Activated naive CD4-positive, alpha-beta T cell treated with anti-CD3 and anti-CD28 coated beads for 36 hours (primary cell): ENCODE measurements around the gene ATP2C2. TPM values are rescaled to one million over a fixed set of nuclear protein-coding genes. Genes with fewer than 3 reads are reported as not detected.
A peak's percentile ranks its signal among the peaks of the same experiment; 100 is the strongest.

ENCODE experiments used
- CTCF ChIA-PET: fragments of 350-600 bp; sonication (Branson Sonifier 250); formaldehyde crosslinking; loops from one replicate; lab custom pipeline; 2021; ENCODE audit warnings: antibody characterized with exemption; lab: Charles Lee
- DNase-seq: peaks from one replicate; pipeline ENCODE4 v3.0.0-alpha.2; 2020
- H3K27ac Mint-ChIP-seq: one replicate; pipeline ENCODE4 v1.8.0; 2021; ENCODE audit warnings: mild to moderate bottlenecking, mixed read lengths
- H3K27me3 Mint-ChIP-seq: one replicate; pipeline ENCODE4 v1.8.0; 2021; ENCODE audit warnings: low read depth, mixed read lengths
- H3K36me3 Mint-ChIP-seq: one replicate; pipeline ENCODE4 v1.8.0; 2021; ENCODE audit warnings: low read depth, mixed read lengths
- H3K4me1 Mint-ChIP-seq: one replicate; pipeline ENCODE4 v1.8.0; 2021; ENCODE audit warnings: low read depth, mixed read lengths
- H3K4me3 Mint-ChIP-seq: one replicate; pipeline ENCODE4 v1.8.0; 2021; ENCODE audit warnings: mild to moderate bottlenecking, moderate library complexity, mixed read lengths
- H3K9me3 Mint-ChIP-seq: one replicate; pipeline ENCODE4 v1.8.0; 2021; ENCODE audit warnings: mixed read lengths
- intact Hi-C: fragments of 100-400 bp; cut with micrococcal nuclease; formaldehyde crosslinking; loops from one replicate; pipeline ENCODE4 v1.15.1; 2023
- total RNA-seq, 2 experiments: library from RNA; stranded (reverse); gene quantifications; one replicate each; pipeline ENCODE4 v1.2.3, GENCODE V29; 2021

ATP2C2 gene
- total RNA-seq, 2 experiments from 2014 or later: not detected

GRCh38 chr16:84484579-84485254 is 116.4 kb downstream of the ATP2C2 start:
- CTCF ChIA-PET: interaction anchor here (0.6 to 3.2 kb wide), 4 partner anchors 204 to 558 kb away, joined by 3 to 16 read pairs (median 7); no protein-coding TSS in a partner anchor
- peak; percentile 49 for DNase-seq
- Mint-ChIP-seq H3K27ac (no peak overlapping the region), H3K4me3 (no peak overlapping the region), H3K36me3 (peaks cover 3% of the 10 kb centered on the region), H3K9me3 (no peaks in the 10 kb centered on the region), H3K4me1 (no peaks in the 10 kb centered on the region), H3K27me3 (no peaks in the 10 kb centered on the region)
- intact Hi-C loops: loop anchor here (1.0 kb wide), 1 partner anchor 207 kb away; no protein-coding TSS in a partner anchor

GRCh38 chr16:84485255-84486010 is 117.1 kb downstream of the ATP2C2 start:
- Mint-ChIP-seq H3K27me3 (no peaks in the 10 kb centered on the region), H3K36me3 (peaks cover 3% of the 10 kb centered on the region), H3K4me3 (no peak overlapping the region), H3K9me3 (no peaks in the 10 kb centered on the region), H3K27ac (no peak overlapping the region), H3K4me1 (no peaks in the 10 kb centered on the region)
- intact Hi-C loops: no loop called here
- no peak for DNase-seq
- CTCF ChIA-PET: interaction anchor here (1.4 kb wide), 1 partner anchor 20 kb away, joined by 3 read pairs; no protein-coding TSS in a partner anchor

- Mint-ChIP-seq H3K4me1 (no peaks in the 10 kb centered on the region), H3K9me3 (no peaks in the 10 kb centered on the region), H3K27ac (no peak overlapping the region), H3K4me3 (no peak overlapping the region), H3K36me3 (peaks cover 4% of the 10 kb centered on the region), H3K27me3 (no peaks in the 10 kb centered on the region)
- intact Hi-C loops: no loop called here
- no peak for DNase-seq
- CTCF ChIA-PET: interaction anchor here (1.4 kb wide), 1 partner anchor 19 kb away, joined by 3 read pairs; no protein-coding TSS in a partner anchor
Measured at GRCh38 chr16:84486126-84486525, 117.8 kb downstream of the ATP2C2 start.

GRCh38 chr16:84486551-84487235 is 118.4 kb downstream of the ATP2C2 start:
- no peak for DNase-seq
- Mint-ChIP-seq H3K4me3 (no peak overlapping the region), H3K4me1 (no peaks in the 10 kb centered on the region), H3K27ac (no peak overlapping the region), H3K9me3 (no peaks in the 10 kb centered on the region), H3K36me3 (peaks cover 4% of the 10 kb centered on the region), H3K27me3 (no peaks in the 10 kb centered on the region)
- intact Hi-C loops: no loop called here
- CTCF ChIA-PET: interaction anchor here (1.3 to 1.4 kb wide), 2 partner anchors 19 to 210 kb away, joined by 3 read pairs; no protein-coding TSS in a partner anchor

- Mint-ChIP-seq H3K9me3 (no peaks in the 10 kb centered on the region), H3K4me1 (no peaks in the 10 kb centered on the region), H3K4me3 (no peak overlapping the region), H3K27me3 (no peaks in the 10 kb centered on the region), H3K27ac (no peak overlapping the region), H3K36me3 (peaks cover 4% of the 10 kb centered on the region)
- intact Hi-C loops: no loop called here
- no peak for DNase-seq
- CTCF ChIA-PET: interaction anchor here (1.3 kb wide), 1 partner anchor 210 kb away, joined by 3 read pairs; no protein-coding TSS in a partner anchor
Measured at GRCh38 chr16:84487358-84487757, 119.0 kb downstream of the ATP2C2 start.

GRCh38 chr16:84489131-84489530 is 120.8 kb downstream of the ATP2C2 start:
- no peak for DNase-seq
- Mint-ChIP-seq H3K4me3 (no peak overlapping the region), H3K27ac (no peak overlapping the region), H3K9me3 (peaks cover 5% of the 10 kb centered on the region), H3K27me3 (no peaks in the 10 kb centered on the region), H3K36me3 (peaks cover 11% of the 10 kb centered on the region), H3K4me1 (no peaks in the 10 kb centered on the region)
- CTCF ChIA-PET: interaction anchor here (1.0 kb wide), 1 partner anchor 183 kb away, joined by 4 read pairs; no protein-coding TSS in a partner anchor
- intact Hi-C loops: no loop called here

- Mint-ChIP-seq H3K9me3 (peaks cover 9% of the 10 kb centered on the region), H3K27ac (no peak overlapping the region), H3K36me3 (peaks cover 29% of the 10 kb centered on the region), H3K4me1 (no peaks in the 10 kb centered on the region), H3K4me3 (no peak overlapping the region), H3K27me3 (no peaks in the 10 kb centered on the region)
- CTCF ChIA-PET: no interaction called here
- DNase-seq: no peak
- intact Hi-C loops: no loop called here
Measured at GRCh38 chr16:84495506-84495905, 127.2 kb downstream of the ATP2C2 start.

GRCh38 chr16:84496991-84497390 is 128.7 kb downstream of the ATP2C2 start:
- Mint-ChIP-seq H3K4me1 (no peaks in the 10 kb centered on the region), H3K9me3 (peaks cover 9% of the 10 kb centered on the region), H3K27me3 (no peaks in the 10 kb centered on the region), H3K4me3 (no peak overlapping the region), H3K27ac (no peak overlapping the region), H3K36me3 (peaks cover 30% of the 10 kb centered on the region)
- intact Hi-C loops: no loop called here
- CTCF ChIA-PET: interaction anchor here (1.7 kb wide), 1 partner anchor 229 kb away, joined by 4 read pairs; no protein-coding TSS in a partner anchor
- no peak for DNase-seq

- Mint-ChIP-seq H3K27me3 (no peaks in the 10 kb centered on the region), H3K27ac (no peak overlapping the region), H3K4me3 (no peak overlapping the region), H3K9me3 (peaks cover 9% of the 10 kb centered on the region), H3K36me3 (peaks cover 30% of the 10 kb centered on the region), H3K4me1 (no peaks in the 10 kb centered on the region)
- intact Hi-C loops: no loop called here
- DNase-seq: no peak
- CTCF ChIA-PET: interaction anchor here (0.8 to 1.7 kb wide), 2 partner anchors 125 to 228 kb away, joined by 4 read pairs; no protein-coding TSS in a partner anchor
Measured at GRCh38 chr16:84497418-84498222, 129.3 kb downstream of the ATP2C2 start.

GRCh38 chr16:84498223-84498610 is 129.9 kb downstream of the ATP2C2 start:
- CTCF ChIA-PET: interaction anchor here (0.8 to 1.7 kb wide), 2 partner anchors 125 to 227 kb away, joined by 4 read pairs; no protein-coding TSS in a partner anchor
- peaks cover 5% of the 10 kb centered on the region for H3K9me3 Mint-ChIP-seq

GRCh38 chr16:84498859-84499620 is 130.7 kb downstream of the ATP2C2 start:
- H3K36me3 Mint-ChIP-seq: peaks cover 23% of the 10 kb centered on the region
- H3K27me3 Mint-ChIP-seq: no peaks in the 10 kb centered on the region
- intact Hi-C loops: no loop called here
- no peak overlapping the region for H3K4me3 Mint-ChIP-seq
- DNase-seq: no peak
- H3K27ac Mint-ChIP-seq: no peak overlapping the region
- peaks cover 3% of the 10 kb centered on the region for H3K4me1 Mint-ChIP-seq
- CTCF ChIA-PET: interaction anchor here (1.7 kb wide), 1 partner anchor 227 kb away, joined by 4 read pairs; no protein-coding TSS in a partner anchor
- peaks cover 4% of the 10 kb centered on the region for H3K9me3 Mint-ChIP-seq

More at GRCh38 chr16:84498223-84498610, 129.9 kb downstream of the ATP2C2 start:
- Mint-ChIP-seq H3K4me1 (no peaks in the 10 kb centered on the region), H3K4me3 (no peak overlapping the region), H3K27ac (no peak overlapping the region), H3K27me3 (no peaks in the 10 kb centered on the region), H3K36me3 (peaks cover 26% of the 10 kb centered on the region)
- intact Hi-C loops: no loop called here
- DNase-seq: no peak
